Stimulated activated CD4-positive, alpha-beta T cell treated with anti-CD3 and anti-CD28 coated beads, Interleukin-4, amount 100 ng/mL, for 24 hours (primary cell): Measurements from ENCODE around the gene ARID4A.
"Not testable (repeated sequence)": the region's sequence is repeated elsewhere in the genome, so short reads cannot be mapped to it uniquely, and the experiment has no call there.

Experiments
- DNase-seq: peaks from one replicate; pipeline ENCODE4 v3.0.0-alpha.2; 2020

Gene ARID4A

GRCh38 chr14:58296726-58297125 is 1.6 kb upstream of the ARID4A start:
- DNase-seq = no peak

DNA sequence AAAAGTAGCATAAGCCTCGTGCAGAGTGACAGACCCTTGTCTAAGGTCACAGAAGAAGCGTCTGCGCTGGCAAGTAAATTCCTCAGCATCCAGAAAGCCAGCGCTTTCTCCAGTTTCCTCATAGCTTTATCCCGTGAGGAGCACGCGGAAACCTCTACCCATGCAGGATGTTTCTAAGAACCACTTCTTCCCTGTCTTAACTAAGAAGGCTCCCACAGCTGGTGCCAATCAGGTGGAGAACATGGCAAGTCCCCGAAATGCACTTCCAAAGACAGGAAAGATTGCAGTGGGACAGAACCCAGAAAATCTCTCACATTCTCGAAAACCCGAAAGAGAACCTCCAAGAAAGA is 968 bp upstream of the ARID4A start:
- no peak for DNase-seq

DNA sequence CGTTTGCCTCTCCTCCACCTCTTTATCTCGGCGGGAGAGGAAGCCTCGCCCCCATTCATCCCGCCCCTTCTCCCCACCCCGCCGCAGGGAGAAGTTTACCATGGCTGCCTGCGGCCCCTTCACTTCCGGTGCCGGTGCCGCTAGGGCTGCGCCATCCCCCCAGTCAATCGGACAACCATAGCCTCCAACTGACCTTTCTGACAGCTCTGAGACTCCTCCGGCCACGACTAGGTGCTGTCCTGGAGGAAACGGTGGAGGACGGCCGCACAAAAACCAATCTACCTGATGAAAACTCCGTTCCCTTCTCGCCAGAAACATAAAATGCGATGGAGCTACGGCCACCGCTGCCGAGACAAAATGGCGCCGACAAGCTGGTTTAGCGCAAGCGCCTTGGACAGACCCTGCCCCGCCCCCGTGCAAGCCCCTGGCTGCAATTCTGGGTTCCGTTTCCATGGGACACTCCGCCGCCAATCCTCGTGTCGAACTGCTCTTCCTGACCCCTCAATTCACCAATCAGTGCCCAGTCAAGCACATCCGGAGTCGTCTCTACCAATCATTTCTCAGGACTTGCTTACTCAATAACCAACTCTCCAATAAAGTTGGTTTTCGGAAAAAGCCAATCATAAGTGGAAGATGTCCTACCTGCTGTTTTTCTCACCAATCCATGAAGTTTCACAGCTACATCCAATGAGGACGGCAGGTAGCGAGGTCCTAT is 436 bp upstream of the ARID4A start:
- peak; percentile 99 for DNase-seq

- peak; percentile 17 for DNase-seq
Observed at GRCh38 chr14:58299401-58300330, 1.3 kb downstream of the ARID4A start.

DNA sequence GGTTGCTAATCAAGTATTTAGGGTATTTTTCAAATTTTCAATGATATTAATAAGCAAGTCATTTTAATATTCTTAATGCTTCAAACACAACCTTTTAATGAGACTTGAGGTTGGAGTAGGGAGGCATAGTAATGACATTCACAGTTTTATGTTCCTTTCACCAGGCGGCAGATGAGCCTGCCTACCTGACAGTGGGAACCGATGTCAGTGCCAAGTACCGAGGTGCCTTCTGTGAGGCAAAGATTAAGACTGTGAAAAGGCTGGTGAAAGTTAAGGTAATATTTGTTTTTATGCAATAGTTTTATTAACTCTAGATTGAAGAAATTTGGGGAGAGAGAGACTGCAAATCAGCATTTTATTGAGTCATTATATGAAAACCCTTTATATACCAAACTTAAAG is 3.1 kb downstream of the ARID4A start:
- no peak for DNase-seq

GRCh38 chr14:58305730-58306129 is 7.4 kb downstream of the ARID4A start:
- DNase-seq = no peak

DNA sequence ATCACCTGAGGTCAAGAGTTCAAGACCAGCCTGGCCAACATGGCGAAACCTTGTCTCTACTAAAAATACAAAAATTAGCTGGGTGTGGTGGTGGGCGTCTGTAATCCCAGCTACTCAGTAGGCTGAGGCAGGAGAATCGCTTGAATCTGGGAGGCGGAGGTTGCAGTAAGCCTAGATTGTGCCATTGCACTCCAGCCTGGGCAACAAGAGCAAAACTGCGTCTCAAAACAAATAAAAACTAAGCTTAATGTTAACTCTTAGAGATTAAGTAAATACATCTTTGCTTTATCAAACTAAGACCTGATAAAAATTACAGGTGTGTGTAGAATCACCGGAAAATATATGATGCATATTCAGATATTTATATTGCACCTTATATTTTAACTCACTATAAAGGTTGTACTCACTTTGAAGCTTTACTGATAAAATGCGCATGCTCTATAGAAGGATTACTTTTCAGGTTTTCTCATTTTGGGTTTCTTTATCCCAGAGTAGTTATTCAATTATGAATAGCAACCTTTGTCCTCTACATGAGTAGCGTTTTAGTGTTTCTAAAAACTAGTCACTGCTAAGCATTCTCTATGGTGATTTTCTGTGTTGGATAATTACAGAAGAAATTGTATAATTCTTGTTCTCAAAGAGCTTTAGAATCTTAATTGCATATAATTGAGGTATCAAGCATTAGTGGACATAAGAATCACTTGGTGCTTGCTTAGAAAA is 9.4 kb downstream of the ARID4A start:
- DNase-seq = no peak

GRCh38 chr14:58309086-58309485 is 10.7 kb downstream of the ARID4A start:
- no peak for DNase-seq

GRCh38 chr14:58313699-58314098 is 15.3 kb downstream of the ARID4A start:
- DNase-seq = no peak

GRCh38 chr14:58315606-58316005 is 17.3 kb downstream of the ARID4A start:
- no peak for DNase-seq

GRCh38 chr14:58327019-58327418 is 28.7 kb downstream of the ARID4A start:
- no peak for DNase-seq

DNA sequence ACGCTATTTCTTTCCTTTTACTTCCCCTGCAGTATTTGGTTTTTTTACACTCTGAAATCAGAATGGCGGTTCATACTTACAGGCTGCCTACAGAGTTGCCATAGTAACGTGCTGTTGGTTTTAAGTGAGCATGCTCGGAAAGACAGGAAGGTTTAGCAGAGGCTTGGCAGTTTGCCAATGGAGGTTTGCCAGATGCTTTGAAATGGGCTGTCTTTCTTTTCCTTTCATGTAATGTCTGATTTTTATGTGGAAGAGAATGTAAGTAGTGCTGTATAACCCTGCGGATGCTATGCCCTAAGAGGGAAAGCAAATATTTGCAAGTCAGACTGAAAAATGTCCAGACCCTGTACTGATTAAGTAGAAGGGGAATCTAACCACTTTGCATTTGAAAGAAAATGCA is 32.8 kb downstream of the ARID4A start:
- peak; percentile 89 for DNase-seq

DNA sequence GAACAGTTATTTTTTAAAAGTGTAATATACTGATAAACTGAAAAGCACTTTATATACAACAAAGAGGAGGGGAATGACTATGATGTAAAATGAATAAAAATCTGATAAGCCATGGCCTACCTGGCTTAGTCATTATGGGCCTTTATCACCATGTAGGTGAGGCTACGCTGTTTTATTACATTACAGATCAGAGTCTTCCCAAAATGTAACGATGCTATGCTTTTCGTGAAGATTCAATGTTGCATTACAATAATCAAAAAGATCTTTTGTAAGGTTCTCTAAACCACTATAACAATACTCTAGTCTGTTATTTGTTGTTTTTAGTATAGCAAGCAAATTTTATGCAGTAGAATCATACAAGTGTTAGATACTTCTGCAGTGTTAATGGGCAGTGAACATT is 34.2 kb downstream of the ARID4A start:
- no peak for DNase-seq

DNA sequence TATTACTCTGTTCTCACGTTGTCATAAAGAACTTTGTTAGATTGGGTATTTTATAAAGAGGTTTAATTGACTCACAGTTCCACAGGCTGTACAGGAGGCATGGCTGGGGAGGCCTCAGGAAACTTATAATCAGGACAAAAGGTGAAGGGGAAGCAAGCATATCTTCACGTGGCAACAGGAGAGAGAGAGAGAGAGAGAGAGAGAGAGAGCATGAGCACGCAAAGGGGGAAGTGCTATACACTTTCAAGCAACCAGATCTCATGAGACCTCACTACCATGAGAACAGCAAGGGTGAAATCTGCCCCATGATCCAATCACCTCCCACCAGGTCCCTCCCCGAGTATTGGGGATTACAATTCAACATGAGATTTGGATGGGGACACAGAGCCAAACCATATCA is 41.3 kb downstream of the ARID4A start:
- DNase-seq = not testable (repeated sequence)

DNA sequence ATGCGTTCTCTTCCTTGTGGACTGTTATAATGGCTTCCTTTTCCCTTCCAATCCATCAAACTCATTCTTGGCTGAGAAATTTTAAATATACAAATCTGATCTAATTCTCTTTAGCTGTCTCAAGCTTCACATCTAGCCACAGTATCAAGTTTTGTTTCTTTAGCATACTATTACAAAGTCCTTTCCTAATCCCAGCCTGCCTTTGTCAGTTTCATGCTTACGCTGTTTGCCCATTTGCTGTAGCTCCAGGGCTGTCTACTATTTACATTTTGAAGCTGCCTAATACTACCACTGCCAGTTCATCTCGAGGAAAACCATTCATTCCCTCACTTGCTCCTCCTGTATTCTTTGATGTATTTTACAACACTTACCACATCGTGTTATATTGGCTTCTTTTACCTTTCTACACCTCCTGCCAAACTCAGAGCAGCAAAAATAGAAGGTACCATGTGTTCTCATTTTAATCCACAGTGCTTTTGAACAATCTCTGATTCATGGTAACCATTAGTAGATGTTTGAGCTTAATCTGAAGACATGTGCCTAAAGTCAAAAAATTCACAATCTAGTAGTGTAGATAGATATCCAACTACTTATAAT is 42.9 kb downstream of the ARID4A start:
- DNase-seq = no peak

DNA sequence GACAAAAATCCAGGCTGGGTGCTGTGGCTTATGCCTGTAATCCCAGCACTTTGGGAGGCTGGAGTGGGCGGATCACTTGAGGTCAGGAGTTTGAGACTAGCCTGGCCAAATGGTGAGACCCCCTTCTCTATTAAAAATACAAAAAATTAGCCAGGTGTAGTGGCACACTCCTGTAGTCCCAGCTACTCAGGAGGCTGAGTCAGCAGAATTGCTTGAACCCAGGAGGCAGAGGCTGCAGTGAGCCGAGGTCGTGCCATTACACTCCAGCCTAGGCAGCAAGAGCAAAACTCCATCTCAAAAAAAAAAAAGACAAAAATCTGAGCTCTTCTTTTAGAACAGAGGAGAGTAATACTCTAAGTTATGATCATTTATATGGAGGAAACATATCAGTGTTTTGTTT is 45.2 kb downstream of the ARID4A start:
- not testable (repeated sequence) for DNase-seq

GRCh38 chr14:58353516-58354299 is 55.4 kb downstream of the ARID4A start:
- no peak for DNase-seq

- no peak for DNase-seq
Observed at GRCh38 chr14:58354808-58355207, 56.5 kb downstream of the ARID4A start.

GRCh38 chr14:58356268-58356667 is 57.9 kb downstream of the ARID4A start:
- no peak for DNase-seq

DNA sequence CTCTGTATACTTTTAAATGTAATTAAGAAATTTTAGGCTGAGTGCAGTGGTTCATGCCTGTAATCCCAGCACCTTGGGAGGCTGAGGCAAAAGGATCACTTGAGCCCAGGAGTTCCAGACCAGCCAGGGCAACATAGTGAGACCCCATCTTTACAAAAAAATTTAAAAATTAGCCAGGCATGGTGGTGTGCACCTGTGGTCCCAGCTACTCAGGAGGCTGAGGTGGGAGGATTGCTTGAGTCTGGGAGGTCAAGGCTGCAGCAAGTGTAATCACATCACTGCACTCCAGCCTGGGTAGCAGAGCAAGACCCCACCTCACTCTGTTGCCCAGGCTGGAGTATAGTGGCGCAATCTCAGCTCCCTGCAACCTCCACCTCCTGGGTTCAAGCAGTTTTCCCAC is 63.9 kb downstream of the ARID4A start:
- DNase-seq = not testable (repeated sequence)

DNA sequence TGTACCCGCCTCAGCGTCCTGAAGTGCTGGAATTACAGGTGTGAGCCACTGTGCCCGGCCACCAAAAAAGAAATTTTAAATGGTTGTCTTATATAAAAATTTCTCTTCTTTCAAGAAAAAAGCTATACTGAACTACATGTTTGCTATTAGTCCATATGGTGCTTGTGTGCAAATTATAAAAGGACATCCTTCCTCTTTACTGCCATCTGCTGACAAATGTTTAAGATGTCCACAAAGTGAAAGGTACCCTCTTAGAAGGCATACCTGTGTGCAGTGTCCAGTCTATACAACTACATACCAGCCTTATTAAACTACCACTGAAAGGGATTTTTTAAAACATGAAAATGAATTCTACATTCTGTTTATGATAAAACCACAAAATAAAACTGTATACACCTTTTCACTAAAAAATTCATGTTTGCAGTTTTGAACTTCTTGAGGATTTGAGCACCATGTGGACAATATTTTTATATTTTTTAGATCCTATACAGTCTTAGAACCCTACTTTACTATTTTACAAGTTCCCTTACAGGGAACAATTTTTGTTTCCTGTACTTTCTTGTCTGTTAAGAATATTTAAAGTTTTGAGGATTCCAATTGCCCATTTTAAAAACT is 64.5 kb downstream of the ARID4A start:
- DNase-seq = no peak

GRCh38 chr14:58364316-58364715 is 66.0 kb downstream of the ARID4A start:
- no peak for DNase-seq
